Skeletal muscle tissue (tissue), 4 donors: ENCODE measurements around the gene SLC44A1. TPM values are rescaled to one million over a fixed set of nuclear protein-coding genes. Genes with fewer than 3 reads are reported as not detected.

Source experiments
- H3K27ac ChIP-seq: one replicate; pipeline ENCODE4 v1.7.0; 2013; ENCODE audit warnings: mild to moderate bottlenecking, low read depth, low read length, inconsistent platforms
- H3K27me3 ChIP-seq, 3 donors: one replicate each; pipeline ENCODE4 v1.7.0; 2013; ENCODE audit warnings: low read length in 3 of 3; ENCODE audit not compliant: control insufficient read depth in 3 of 3, insufficient read depth in 3 of 3
- H3K36me3 ChIP-seq, 3 donors: one replicate each; pipeline ENCODE4 v1.7.0; 2013; ENCODE audit warnings: low read length in 3 of 3; ENCODE audit not compliant: control insufficient read depth in 3 of 3, insufficient read depth in 3 of 3
- H3K4me1 ChIP-seq, 3 donors: one replicate each; pipeline ENCODE4 v1.7.0; 2013; ENCODE audit warnings: low read length in 3 of 3, mild to moderate bottlenecking in 3 of 3; ENCODE audit not compliant: control insufficient read depth in 3 of 3, insufficient read depth in 3 of 3
- H3K4me3 ChIP-seq, 3 donors: one replicate each; pipeline ENCODE4 v1.7.0; 2013; ENCODE audit warnings: low read length in 3 of 3
- H3K9ac ChIP-seq, 3 donors: one replicate each; pipeline ENCODE4 v1.7.0; 2013; ENCODE audit warnings: low read length in 3 of 3, mild to moderate bottlenecking in 3 of 3, moderate library complexity in 2 of 3, low read depth in 1 of 3
- H3K9me3 ChIP-seq, 3 donors: one replicate each; pipeline ENCODE4 v1.7.0; 2013; ENCODE audit warnings: low read length in 3 of 3; ENCODE audit not compliant: control insufficient read depth in 3 of 3
- total RNA-seq: library from RNA; depleted of rRNA; stranded (reverse); fragments of >200 nt; gene quantifications from one replicate; pipeline ENCODE4 v1.2.3, GENCODE V29; 2014
- donor health status: Osteomylitis.

Gene SLC44A1
- total RNA-seq, 1 donor from 2014 or later = 14.6 TPM

DNA sequence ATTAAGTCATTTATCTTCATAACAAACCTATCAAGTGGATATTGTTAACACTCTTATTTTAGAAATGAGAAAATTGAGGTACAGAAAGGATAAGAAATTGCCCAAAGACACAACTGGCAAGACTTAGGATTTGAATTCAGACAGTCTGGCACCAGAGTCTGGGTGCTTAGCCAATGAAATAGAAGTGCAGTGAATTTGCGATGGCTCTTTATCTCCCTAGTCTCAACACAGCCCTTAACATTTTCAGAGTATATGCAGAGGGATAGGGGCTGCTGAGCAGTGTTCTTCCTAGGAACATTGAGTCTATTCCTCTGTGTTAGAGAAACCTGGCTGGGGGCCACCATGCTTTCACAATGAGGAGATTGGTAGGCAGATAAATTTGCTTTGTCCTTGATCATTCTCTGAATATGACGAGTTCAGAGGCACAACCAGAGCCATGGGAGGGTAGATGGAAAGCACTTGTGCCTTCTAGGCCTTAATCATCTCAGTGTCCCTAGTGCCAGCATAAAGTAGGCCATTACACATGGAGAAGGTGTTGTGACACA is 197.2 kb downstream of the SLC44A1 start:
- Histone ChIP-seq H3K9ac (no peak overlapping the region), H3K36me3 (no peaks in the 10 kb centered on the region), H3K4me1 (peaks cover 52 to 72% (median 62%) of the 10 kb centered on the region in 3 donors), H3K9me3 (no peaks in the 10 kb centered on the region), H3K27me3 (no peaks in the 10 kb centered on the region), H3K27ac (peak overlapping the region; percentile 72), H3K4me3 (no peak overlapping the region)

GRCh38 chr9:105443121-105443520 is 198.7 kb downstream of the SLC44A1 start:
- Histone ChIP-seq H3K27ac (peak overlapping the region; percentile 88), H3K9ac (no peak overlapping the region), H3K36me3 (no peaks in the 10 kb centered on the region), H3K4me3 (no peak overlapping the region), H3K9me3 (no peaks in the 10 kb centered on the region), H3K27me3 (no peaks in the 10 kb centered on the region), H3K4me1 (peaks cover 48 to 77% (median 58%) of the 10 kb centered on the region in 3 donors)

DNA sequence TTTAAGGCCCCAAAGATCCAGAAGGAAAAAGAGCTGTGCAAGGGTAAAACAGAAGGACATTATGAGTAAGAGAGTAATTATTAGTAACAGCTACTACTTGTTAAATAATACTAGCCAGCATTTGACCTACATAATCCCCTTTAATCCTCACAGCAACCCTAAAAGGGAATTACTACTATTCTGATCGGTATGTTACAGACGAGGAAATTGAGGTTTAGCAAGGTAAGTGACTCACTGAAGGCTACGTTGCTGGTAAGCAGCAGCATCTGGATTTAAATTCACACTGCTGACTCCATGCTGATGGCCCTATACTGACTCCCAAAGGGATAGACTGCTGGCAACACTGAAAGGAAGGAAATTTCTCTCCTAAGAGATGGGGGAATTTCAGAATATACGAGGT is 199.7 kb downstream of the SLC44A1 start:
- H3K27ac ChIP-seq = peak overlapping the region; percentile 88
- H3K9ac ChIP-seq = peak overlapping the region in 2 of 3 donors; percentile 50 to 51

GRCh38 chr9:105445203-105445881 is 200.9 kb downstream of the SLC44A1 start:
- Histone ChIP-seq H3K27me3 (no peaks in the 10 kb centered on the region), H3K4me3 (peak overlapping the region; percentile 5 to 69 (median 39)), H3K36me3 (no peaks in the 10 kb centered on the region), H3K27ac (peak overlapping the region; percentile 88), H3K9ac (peak overlapping the region; percentile 50 to 80 (median 75)), H3K9me3 (no peaks in the 10 kb centered on the region), H3K4me1 (peaks cover 48 to 58% (median 51%) of the 10 kb centered on the region in 3 donors)

More for the DNA sequence above, 199.7 kb downstream of the SLC44A1 start:
- Histone ChIP-seq H3K4me1 (peaks cover 52 to 68% (median 53%) of the 10 kb centered on the region in 3 donors), H3K9me3 (no peaks in the 10 kb centered on the region), H3K27me3 (no peaks in the 10 kb centered on the region), H3K4me3 (no peak overlapping the region), H3K36me3 (no peaks in the 10 kb centered on the region)

DNA sequence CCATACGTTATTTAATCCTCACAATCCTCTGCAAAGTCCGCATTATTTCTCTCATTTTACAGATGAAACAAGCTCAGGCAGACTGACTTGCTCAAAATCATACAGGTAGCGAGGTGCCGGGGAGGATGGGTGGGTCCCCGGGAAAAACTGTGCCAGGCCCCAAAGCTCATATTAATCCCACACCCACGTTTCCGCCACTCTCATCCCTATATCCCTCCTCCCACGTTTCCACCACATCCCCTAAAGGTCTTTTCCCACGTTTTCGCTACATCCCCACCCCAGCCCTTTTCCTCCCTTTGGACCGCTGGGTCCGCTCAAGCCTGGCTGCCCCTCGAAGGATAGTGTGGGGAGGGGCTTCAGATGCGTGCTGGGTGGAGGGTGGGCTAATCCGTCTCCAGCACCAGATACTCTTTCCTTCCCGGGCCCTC is 202.9 kb downstream of the SLC44A1 start:
- Histone ChIP-seq H3K4me1 (peaks cover 37 to 51% (median 40%) of the 10 kb centered on the region in 3 donors), H3K4me3 (peak overlapping the region; percentile 87 to 91 (median 88)), H3K9me3 (no peaks in the 10 kb centered on the region), H3K27ac (peak overlapping the region; percentile 88), H3K9ac (peak overlapping the region; percentile 84 to 91 (median 90)), H3K36me3 (no peaks in the 10 kb centered on the region), H3K27me3 (no peaks in the 10 kb centered on the region)

GRCh38 chr9:105447814-105448812 is 203.7 kb downstream of the SLC44A1 start, which contains the start of gene FSD1L:
TSS of gene FSD1L (plus strand) at chr9:105448034. CDS start at chr9:105448221, 187 bp downstream.
- Histone ChIP-seq H3K4me3 (peak within 1 kb of the TSS; percentile 87 to 91 (median 88)), H3K27ac (peak within 1 kb of the TSS; percentile 88), H3K4me1 (peaks cover 34 to 48% (median 39%) of the 10 kb centered on the region in 3 donors), H3K9ac (peak within 1 kb of the TSS; percentile 84 to 91 (median 90)), H3K27me3 (no peaks in the 10 kb centered on the region), H3K36me3 (no peaks in the 10 kb centered on the region), H3K9me3 (no peaks in the 10 kb centered on the region)

DNA sequence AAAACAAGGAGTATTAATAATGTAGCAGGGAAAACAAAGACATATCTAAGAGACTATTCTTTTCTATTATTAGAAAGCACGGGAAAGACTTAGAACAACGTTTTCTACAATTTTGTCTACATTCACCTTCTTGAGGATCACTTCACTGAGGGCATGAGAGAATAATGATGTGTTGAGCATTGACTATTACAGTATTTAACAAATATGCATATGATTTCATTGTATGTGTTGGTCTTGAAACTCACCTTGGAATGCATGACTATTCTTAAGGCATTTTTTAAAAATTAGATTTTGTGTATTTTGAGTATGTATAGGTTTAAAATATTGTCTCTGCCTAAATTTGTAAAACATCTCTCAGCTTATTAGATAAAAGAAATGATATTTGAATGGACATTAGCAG is 204.6 kb downstream of the SLC44A1 start:
- H3K27me3 ChIP-seq = no peaks in the 10 kb centered on the region
- H3K27ac ChIP-seq = peak overlapping the region; percentile 88
- peaks cover 29 to 39% (median 31%) of the 10 kb centered on the region in 3 donors for H3K4me1 ChIP-seq
- no peaks in the 10 kb centered on the region for H3K9me3 ChIP-seq
- H3K9ac ChIP-seq = peak overlapping the region; percentile 84 to 91 (median 90)
- no peaks in the 10 kb centered on the region for H3K36me3 ChIP-seq
- H3K4me3 ChIP-seq = peak overlapping the region in 2 of 3 donors; percentile 87 to 88

DNA sequence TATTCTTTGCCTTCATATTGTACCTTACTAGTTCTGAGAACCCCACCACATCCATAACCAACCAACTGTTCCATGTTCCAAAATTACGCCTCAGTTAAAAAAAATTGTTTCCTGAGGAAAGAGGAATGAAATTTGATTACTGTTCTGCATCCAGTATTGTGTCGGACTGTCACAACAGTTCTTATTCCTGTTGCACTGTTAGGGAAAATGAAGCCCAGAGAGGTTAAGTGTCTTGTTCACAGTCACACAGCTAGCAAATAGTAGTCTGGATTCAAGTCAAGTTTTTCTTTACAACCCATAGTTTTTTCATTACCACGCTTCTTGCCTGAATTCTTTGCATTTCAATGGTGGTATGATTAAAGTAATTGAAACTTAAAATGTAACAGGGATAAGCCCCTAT is 207.7 kb downstream of the SLC44A1 start:
- H3K4me1 ChIP-seq = peaks cover 21 to 33% (median 27%) of the 10 kb centered on the region in 3 donors
- no peaks in the 10 kb centered on the region for H3K9me3 ChIP-seq
- no peaks in the 10 kb centered on the region for H3K36me3 ChIP-seq
- peak overlapping the region; percentile 14 for H3K27ac ChIP-seq
- H3K9ac ChIP-seq = no peak overlapping the region
- no peaks in the 10 kb centered on the region for H3K27me3 ChIP-seq
- H3K4me3 ChIP-seq = no peak overlapping the region

DNA sequence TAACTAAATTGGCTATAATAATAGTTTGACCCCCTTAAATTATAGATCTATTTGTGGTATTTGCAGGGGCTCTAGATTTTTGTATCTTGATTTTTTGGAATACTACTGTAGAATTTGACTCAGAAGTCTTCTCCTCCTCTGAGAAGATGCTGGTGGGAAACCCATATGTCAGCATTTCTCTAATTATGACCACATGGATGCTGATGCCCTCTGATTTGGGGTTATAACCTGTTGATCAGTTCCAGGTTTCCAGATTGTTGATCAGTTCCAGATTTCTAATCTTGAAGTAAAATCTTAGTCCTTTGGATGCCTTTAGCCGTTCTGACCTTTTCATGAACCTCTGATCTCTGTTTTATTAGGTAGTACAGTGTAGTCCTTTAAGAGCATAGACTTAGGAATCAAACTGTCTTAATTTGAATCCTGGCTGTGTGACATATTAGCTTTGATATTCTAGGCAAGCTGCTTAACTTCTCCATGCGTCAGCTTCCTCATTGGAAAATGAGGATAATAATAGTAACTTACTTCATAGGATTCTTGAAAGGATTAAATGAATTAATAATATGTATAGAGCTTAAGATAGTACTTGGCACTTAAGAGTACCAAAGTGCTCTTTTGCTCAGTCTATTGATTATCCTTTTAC is 211.5 kb downstream of the SLC44A1 start:
- Histone ChIP-seq H3K9ac (no peak overlapping the region), H3K27me3 (no peaks in the 10 kb centered on the region), H3K36me3 (no peaks in the 10 kb centered on the region), H3K4me1 (peaks cover 30 to 55% (median 45%) of the 10 kb centered on the region in 3 donors), H3K9me3 (no peaks in the 10 kb centered on the region), H3K27ac (peak overlapping the region; percentile 93), H3K4me3 (no peak overlapping the region)
